NCI-H1105 (cell line): ENCODE results near the gene FGF4.

Experiments used
- DNase-seq: peaks from one replicate; lab custom pipeline; 2025; lab: John Stamatoyannopoulos, UW

FGF4 gene

GRCh38 chr11:69726481-69726880 is 48.7 kb downstream of the FGF4 start:
- DNase-seq: no peak

DNA sequence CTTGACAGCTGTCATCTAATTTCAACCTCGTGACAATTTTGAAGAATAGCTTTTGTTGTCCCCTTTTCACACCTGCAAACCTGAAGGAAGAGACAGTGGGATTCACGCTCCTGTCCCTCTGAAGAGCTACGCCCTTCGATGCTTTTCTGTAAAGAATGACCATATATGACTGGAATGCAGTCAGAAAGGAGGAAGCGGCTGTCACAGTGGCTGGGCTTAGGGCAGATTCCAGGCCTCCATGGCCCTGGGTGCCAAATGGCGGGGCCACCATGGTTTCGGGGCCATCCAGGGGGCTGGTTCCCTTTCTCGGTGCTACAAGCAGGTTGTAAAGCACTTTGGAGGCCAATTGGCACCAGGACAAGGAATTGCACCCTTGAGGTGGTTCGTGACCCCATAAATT is 49.1 kb downstream of the FGF4 start:
- no peak for DNase-seq

DNA sequence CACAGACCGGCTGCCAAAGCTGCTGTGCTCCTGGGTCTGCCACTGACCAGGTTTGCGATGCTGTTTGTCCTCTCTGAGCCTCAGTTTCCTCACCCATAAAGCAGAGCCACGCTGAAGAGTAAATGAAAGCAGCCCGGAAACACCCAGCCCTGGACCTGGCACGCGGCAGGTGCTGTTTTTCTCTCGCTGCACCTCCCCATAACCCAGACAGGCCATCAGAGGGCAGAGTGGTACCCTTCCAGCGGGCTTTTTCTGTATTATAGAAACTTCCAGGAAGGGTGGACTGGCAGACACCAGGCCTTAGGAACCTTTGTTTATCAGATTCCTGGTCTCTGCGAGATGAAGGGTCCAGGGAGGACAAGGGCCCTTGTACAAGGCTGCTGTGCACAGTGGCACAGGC is 53.4 kb downstream of the FGF4 start:
- no peak for DNase-seq

DNA sequence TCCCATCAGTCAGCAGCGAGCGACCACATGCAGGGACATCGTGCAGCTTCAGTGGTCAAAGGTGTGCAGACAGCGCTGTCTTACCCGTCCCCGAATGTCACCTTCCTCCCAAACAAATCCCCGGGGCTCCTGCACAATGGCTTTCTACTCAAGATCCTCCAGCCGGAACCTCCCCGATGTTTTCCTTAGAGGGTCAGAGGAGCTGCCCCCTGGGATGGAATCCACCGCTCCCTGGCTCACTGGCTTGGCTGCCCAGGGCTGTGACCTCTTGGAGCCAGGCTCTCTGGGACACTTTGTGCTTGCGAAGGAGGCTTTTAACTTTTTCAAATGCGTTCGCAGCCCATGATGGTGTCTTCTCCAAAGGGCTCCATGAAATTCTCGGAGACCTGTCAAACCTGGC is 54.0 kb downstream of the FGF4 start:
- DNase-seq: no peak
